Glutamatergic neuron (in vitro differentiated cells): ENCODE results near the gene PSENEN. TPM values are rescaled to one million over a fixed set of nuclear protein-coding genes. Genes with fewer than 3 reads are reported as not detected.
"Not testable (repeated sequence)": the region's sequence is repeated elsewhere in the genome, so short reads cannot be mapped to it uniquely, and the experiment has no call there.

Source experiments
- DNase-seq: peaks from one replicate; pipeline ENCODE4 v3.0.0; 2022
- H3K27ac Mint-ChIP-seq: one replicate; pipeline ENCODE4 v1.8.0; 2020; ENCODE audit warnings: mild to moderate bottlenecking, mixed read lengths, inconsistent platforms; ENCODE audit not compliant: unreplicated experiment
- H3K27me3 Mint-ChIP-seq: one replicate; pipeline ENCODE4 v1.8.0; 2020; ENCODE audit warnings: mild to moderate bottlenecking, moderate library complexity, mixed read lengths, inconsistent platforms; ENCODE audit not compliant: unreplicated experiment
- H3K36me3 Mint-ChIP-seq: one replicate; pipeline ENCODE4 v1.8.0; 2020; ENCODE audit warnings: mild to moderate bottlenecking, mixed read lengths, inconsistent platforms; ENCODE audit not compliant: unreplicated experiment
- H3K4me1 Mint-ChIP-seq: one replicate; pipeline ENCODE4 v1.8.0; 2020; ENCODE audit warnings: mild to moderate bottlenecking, low read depth, mixed read lengths, inconsistent platforms; ENCODE audit not compliant: unreplicated experiment
- H3K4me3 Mint-ChIP-seq: one replicate; pipeline ENCODE4 v1.8.0; 2020; ENCODE audit warnings: mild to moderate bottlenecking, mixed read lengths, inconsistent platforms; ENCODE audit not compliant: unreplicated experiment
- H3K9me3 Mint-ChIP-seq: one replicate; pipeline ENCODE4 v1.8.0; 2020; ENCODE audit warnings: mild to moderate bottlenecking, moderate library complexity, mixed read lengths, inconsistent platforms; ENCODE audit not compliant: unreplicated experiment
- total RNA-seq: library from RNA; stranded (reverse); fragmentation: NEBNext Ultra II Directional; extraction: Animal tissue kit (Norgen Biotek cat#: 25700); gene quantifications from one replicate; pipeline ENCODE4 v1.2.1, GENCODE V29; 2021; ENCODE audit not compliant: unreplicated experiment
- TF ChIP-seq, protein P1 (sequence below): fragments of 200-600 bp; sonication (generic); IDR thresholded peaks from one replicate; pipeline ENCODE4 v1.5.0; 2021; ENCODE audit not compliant: partially characterized antibody, unreplicated experiment

The PSENEN gene
- total RNA-seq, 1 donor from 2014 or later = 109 TPM

DNA sequence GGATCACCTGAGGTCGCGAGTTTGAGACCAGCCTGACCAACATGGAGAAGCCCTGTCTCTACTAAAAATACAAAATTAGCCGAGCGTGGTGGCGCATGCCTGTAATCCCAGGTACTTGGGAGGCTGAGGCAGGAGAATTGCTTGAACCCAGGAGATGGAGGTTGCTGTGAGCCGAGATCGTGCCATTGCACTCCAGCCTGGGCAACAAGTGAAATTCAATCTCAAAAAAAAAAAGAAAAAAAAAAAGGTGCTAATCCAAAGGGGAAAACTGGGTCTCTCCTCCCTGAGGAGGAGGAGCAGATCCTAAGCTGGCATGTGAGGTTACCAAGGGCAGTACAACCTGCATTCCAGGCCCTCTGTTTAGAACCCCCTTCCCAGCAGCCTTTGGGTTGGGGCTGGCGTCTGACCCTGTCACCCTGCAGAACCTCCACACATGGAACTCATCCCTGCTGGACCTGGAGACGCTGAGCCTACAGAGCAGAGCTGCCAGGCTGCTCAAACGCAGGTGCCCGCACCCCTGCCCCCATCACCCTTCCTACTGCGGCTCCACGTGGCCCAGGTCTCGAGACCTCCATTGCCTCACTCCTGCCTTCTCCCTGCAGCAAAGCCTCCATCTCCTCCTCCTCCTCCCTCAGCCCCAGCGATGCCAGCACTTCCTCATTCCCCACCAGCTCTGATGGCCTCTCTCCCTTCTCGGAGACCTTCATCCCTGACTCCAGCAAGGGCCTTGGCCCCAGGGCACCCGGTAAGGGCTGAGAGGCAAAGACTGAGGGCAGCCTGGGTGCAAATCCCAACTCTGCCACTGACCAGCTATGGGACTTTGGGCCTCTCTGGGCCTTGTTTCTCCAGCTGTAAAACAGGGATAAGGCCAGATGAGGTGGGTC is 19.2 kb downstream of the PSENEN start:
- H3K27ac Mint-ChIP-seq = no peak overlapping the region

GRCh38 chr19:35766571-35767104 is 21.2 kb downstream of the PSENEN start:
- DNase-seq = no peak
- H3K4me3 Mint-ChIP-seq = no peak overlapping the region
- TF ChIP-seq, protein P1, sequence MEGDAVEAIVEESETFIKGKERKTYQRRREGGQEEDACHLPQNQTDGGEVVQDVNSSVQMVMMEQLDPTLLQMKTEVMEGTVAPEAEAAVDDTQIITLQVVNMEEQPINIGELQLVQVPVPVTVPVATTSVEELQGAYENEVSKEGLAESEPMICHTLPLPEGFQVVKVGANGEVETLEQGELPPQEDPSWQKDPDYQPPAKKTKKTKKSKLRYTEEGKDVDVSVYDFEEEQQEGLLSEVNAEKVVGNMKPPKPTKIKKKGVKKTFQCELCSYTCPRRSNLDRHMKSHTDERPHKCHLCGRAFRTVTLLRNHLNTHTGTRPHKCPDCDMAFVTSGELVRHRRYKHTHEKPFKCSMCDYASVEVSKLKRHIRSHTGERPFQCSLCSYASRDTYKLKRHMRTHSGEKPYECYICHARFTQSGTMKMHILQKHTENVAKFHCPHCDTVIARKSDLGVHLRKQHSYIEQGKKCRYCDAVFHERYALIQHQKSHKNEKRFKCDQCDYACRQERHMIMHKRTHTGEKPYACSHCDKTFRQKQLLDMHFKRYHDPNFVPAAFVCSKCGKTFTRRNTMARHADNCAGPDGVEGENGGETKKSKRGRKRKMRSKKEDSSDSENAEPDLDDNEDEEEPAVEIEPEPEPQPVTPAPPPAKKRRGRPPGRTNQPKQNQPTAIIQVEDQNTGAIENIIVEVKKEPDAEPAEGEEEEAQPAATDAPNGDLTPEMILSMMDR = no peak
- H3K27ac Mint-ChIP-seq = no peak overlapping the region
- peaks cover 10% of the 10 kb centered on the region for H3K27me3 Mint-ChIP-seq
- H3K4me1 Mint-ChIP-seq = peaks cover 1% of the 10 kb centered on the region
- no peaks in the 10 kb centered on the region for H3K9me3 Mint-ChIP-seq
- H3K36me3 Mint-ChIP-seq = no peaks in the 10 kb centered on the region

More for the DNA sequence above, 19.2 kb downstream of the PSENEN start:
- H3K27me3 Mint-ChIP-seq = peaks cover 7% of the 10 kb centered on the region
- no peak overlapping the region for H3K4me3 Mint-ChIP-seq
- TF ChIP-seq, protein P1 = no peak
- DNase-seq = no peak
- H3K36me3 Mint-ChIP-seq = no peaks in the 10 kb centered on the region
- H3K4me1 Mint-ChIP-seq = peaks cover 1% of the 10 kb centered on the region
- H3K9me3 Mint-ChIP-seq = no peaks in the 10 kb centered on the region

DNA sequence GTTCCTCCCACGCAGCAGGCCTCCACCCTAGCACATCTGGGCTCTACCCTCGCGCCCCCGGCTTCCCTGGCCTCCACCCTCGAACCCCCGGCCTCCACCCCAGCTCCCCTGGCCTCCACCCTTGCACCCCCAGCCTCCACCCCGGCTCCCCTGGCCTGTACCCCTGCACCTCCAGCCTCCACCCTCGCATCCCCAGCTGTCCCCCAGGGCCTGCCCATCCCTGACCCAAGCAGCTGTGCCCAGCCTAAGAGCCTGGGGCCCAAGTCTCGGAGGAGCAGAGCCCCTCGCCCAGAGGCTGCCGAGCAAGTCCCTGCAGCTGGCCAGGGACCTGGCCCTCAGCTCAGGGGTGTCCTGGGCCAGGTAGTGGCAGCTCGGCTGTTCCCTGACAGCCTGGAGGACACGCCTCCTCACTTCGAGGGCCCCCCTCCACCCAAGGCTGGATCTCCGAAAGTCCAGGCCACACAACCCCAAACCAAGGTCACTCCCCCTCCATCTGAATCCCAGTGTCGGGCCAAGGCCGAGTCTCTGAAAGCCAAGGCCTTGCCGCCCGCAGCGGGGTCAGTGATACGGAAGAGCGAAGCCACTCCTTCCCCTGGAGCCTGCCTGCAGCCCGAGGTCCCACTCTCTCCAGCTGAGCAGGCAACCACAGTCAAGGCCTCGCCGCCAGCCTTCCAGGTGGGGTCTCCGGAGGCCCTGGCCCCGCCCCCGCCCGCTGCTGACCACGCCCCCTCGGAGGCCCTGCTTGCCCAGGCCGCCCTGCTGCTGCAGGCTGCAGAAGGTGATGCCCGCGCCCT is 22.0 kb downstream of the PSENEN start:
- H3K27me3 Mint-ChIP-seq = peaks cover 10% of the 10 kb centered on the region

DNA sequence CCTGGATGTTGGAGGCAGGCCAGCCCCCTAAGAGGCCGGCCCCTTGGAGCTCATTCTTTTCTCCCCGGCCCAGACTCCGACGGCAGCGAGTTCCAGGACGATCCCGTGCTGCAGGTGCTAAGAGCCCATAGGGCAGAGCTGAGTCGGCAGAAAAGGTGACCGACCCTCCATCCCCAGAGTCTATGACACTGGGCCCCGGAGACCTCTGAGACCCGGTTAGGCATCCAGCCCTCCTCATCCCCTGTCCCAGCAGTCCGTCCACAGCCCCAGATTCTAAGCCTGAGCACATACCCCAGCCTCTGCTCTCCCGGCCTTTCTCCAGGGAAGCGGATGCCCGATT is 22.6 kb downstream of the PSENEN start:
- peaks cover 10% of the 10 kb centered on the region for H3K27me3 Mint-ChIP-seq
- TF ChIP-seq, protein P1 = no peak
- peaks cover 2% of the 10 kb centered on the region for H3K9me3 Mint-ChIP-seq
- peaks cover 1% of the 10 kb centered on the region for H3K4me1 Mint-ChIP-seq
- H3K36me3 Mint-ChIP-seq = no peaks in the 10 kb centered on the region
- DNase-seq = no peak
- no peak overlapping the region for H3K27ac Mint-ChIP-seq
- no peak overlapping the region for H3K4me3 Mint-ChIP-seq

More for the DNA sequence above, 22.0 kb downstream of the PSENEN start:
- H3K4me3 Mint-ChIP-seq = no peak overlapping the region
- no peaks in the 10 kb centered on the region for H3K36me3 Mint-ChIP-seq
- no peak overlapping the region for H3K27ac Mint-ChIP-seq
- DNase-seq = peak; percentile 70
- H3K9me3 Mint-ChIP-seq = no peaks in the 10 kb centered on the region
- H3K4me1 Mint-ChIP-seq = peaks cover 1% of the 10 kb centered on the region
- TF ChIP-seq, protein P1 = no peak

DNA sequence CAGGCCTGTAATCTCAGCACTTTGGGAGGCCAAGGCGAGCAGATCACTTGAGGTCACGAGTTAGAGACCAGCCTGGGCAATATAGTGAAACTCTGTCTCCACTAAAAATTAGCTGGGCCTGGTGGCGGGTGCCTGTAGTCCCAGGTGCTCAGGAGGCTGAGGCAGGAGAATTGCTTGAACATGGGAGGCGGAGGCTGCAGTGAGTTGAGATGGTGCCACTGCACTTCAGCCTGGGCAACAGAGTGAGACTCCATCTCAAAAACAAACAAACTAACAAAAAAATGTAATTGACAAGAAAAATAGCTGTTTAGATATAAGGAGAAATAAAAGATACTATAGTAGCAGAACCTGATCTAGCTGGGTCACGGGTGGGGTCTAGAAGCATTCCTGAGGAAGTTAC is 26.9 kb downstream of the PSENEN start:
- H3K4me3 Mint-ChIP-seq, DNase-seq, H3K27ac Mint-ChIP-seq: not testable (repeated sequence)
- Mint-ChIP-seq H3K27me3 (peaks cover 29% of the 10 kb centered on the region), H3K9me3 (peaks cover 15% of the 10 kb centered on the region), H3K4me1 (peaks cover 17% of the 10 kb centered on the region), H3K36me3 (peaks cover 12% of the 10 kb centered on the region)
